GM18873 (cell line): ENCODE measurements around the gene FRZB.

Experiments used
- ATAC-seq: cut with Tn5 transposase; IDR thresholded peaks from one replicate; pipeline ENCODE4 v1.9.1; 2021; ENCODE audit warnings: mild to moderate bottlenecking, moderate library complexity, moderate number of reproducible peaks; ENCODE audit not compliant: unreplicated experiment, low FRiP score

The FRZB gene

GRCh38 chr2:182807319-182807718, 59.1 kb downstream of the FRZB start:
- ATAC-seq, result no peak

GRCh38 chr2:182804128-182804527, 62.3 kb downstream of the FRZB start:
- no peak for ATAC-seq

- no peak for ATAC-seq
Measured at GRCh38 chr2:182798736-182799135, 67.7 kb downstream of the FRZB start.

- no peak for ATAC-seq
Measured at GRCh38 chr2:182792441-182792840, 74.0 kb downstream of the FRZB start.

- ATAC-seq, result no peak
Measured at GRCh38 chr2:182784777-182785176, 81.7 kb downstream of the FRZB start.

- no peak for ATAC-seq
Measured at GRCh38 chr2:182784058-182784706, 82.3 kb downstream of the FRZB start.
